ENCODE data around the gene COMMD8. TPM values are rescaled to one million over a fixed set of nuclear protein-coding genes. Genes with fewer than 3 reads are reported as not detected.
A peak's percentile ranks its signal among the peaks of the same experiment; 100 is the strongest.

Gene COMMD8
- polyA plus RNA-seq (2013, experiment 1 of 2): 14.9 TPM
- 14.8 TPM for polyA plus RNA-seq (2013, experiment 2 of 2)

- under 1% methylated on average over 51 of the region's 51 CpGs for WGBS
- H3K9ac ChIP-seq (ENCODE audit: low read depth, low read length): peak within 1 kb of the TSS; percentile 64
- no peaks in the 10 kb centered on the region for H3K27me3 ChIP-seq (ENCODE audit: insufficient read depth, low read length)
- no peaks in the 10 kb centered on the region for H3K9me3 ChIP-seq (ENCODE audit: insufficient read depth, low read depth, low read length)
- H3K27ac ChIP-seq (ENCODE audit: low read depth, low read length): peak within 1 kb of the TSS; percentile 70; the same call in 1 of the 2 replicates
- peak within 1 kb of the TSS; percentile 77 for H3K4me3 ChIP-seq (ENCODE audit: low read length)
- H3K4me1 ChIP-seq (ENCODE audit: insufficient read depth, low read length): no peaks in the 10 kb centered on the region; the same call in 1 of the 2 replicates
- no peaks in the 10 kb centered on the region for H3K36me3 ChIP-seq (ENCODE audit: insufficient read depth, low read length)
Observed at GRCh38 chr4:47463235-47463956, at the start of gene COMMD8. TSS of gene COMMD8 (minus strand) at chr4:47463702. CDS start at chr4:47463651, 51 bp downstream.

GRCh38 chr4:47510506-47511143, 47.1 kb upstream of the COMMD8 start:
- Histone ChIP-seq H3K4me1 (ENCODE audit: insufficient read depth, low read length) (peaks cover 9% of the 10 kb centered on the region; the same call in 1 of the 2 replicates), H3K4me3 (ENCODE audit: low read length) (no peak overlapping the region), H3K9ac (ENCODE audit: low read depth, low read length) (no peak overlapping the region), H3K36me3 (ENCODE audit: insufficient read depth, low read length) (no peaks in the 10 kb centered on the region), H3K27ac (ENCODE audit: low read depth, low read length) (no peak overlapping the region), H3K9me3 (ENCODE audit: insufficient read depth, low read depth, low read length) (no peaks in the 10 kb centered on the region), H3K27me3 (ENCODE audit: insufficient read depth, low read length) (no peaks in the 10 kb centered on the region)
- 66% methylated on average over 1 of the region's 2 CpGs for WGBS

- WGBS: no CpG with 5 or more reads among the region's 3 CpGs
Observed at GRCh38 chr4:47505666-47506065, 42.2 kb upstream of the COMMD8 start.

GRCh38 chr4:47505147-47505546, 41.6 kb upstream of the COMMD8 start:
- no peak overlapping the region for H3K27ac ChIP-seq (ENCODE audit: low read depth, low read length)
- H3K27me3 ChIP-seq (ENCODE audit: insufficient read depth, low read length): no peaks in the 10 kb centered on the region
- H3K9ac ChIP-seq (ENCODE audit: low read depth, low read length): no peak overlapping the region
- no peak overlapping the region for H3K4me3 ChIP-seq (ENCODE audit: low read length)
- WGBS: 95% methylated on average over 3 of the region's 3 CpGs
- no peaks in the 10 kb centered on the region for H3K36me3 ChIP-seq (ENCODE audit: insufficient read depth, low read length)
- H3K9me3 ChIP-seq (ENCODE audit: insufficient read depth, low read depth, low read length): no peaks in the 10 kb centered on the region
- H3K4me1 ChIP-seq (ENCODE audit: insufficient read depth, low read length): peaks cover 9% of the 10 kb centered on the region; the same call in 1 of the 2 replicates

More at GRCh38 chr4:47505666-47506065, 42.2 kb upstream of the COMMD8 start:
- Histone ChIP-seq H3K4me1 (ENCODE audit: insufficient read depth, low read length) (peaks cover 9% of the 10 kb centered on the region; the same call in 1 of the 2 replicates), H3K9ac (ENCODE audit: low read depth, low read length) (no peak overlapping the region), H3K27ac (ENCODE audit: low read depth, low read length) (no peak overlapping the region), H3K9me3 (ENCODE audit: insufficient read depth, low read depth, low read length) (no peaks in the 10 kb centered on the region), H3K4me3 (ENCODE audit: low read length) (no peak overlapping the region), H3K27me3 (ENCODE audit: insufficient read depth, low read length) (no peaks in the 10 kb centered on the region), H3K36me3 (ENCODE audit: insufficient read depth, low read length) (no peaks in the 10 kb centered on the region)

- 61% methylated on average over 3 of the region's 3 CpGs for WGBS
- no peaks in the 10 kb centered on the region for H3K4me1 ChIP-seq (ENCODE audit: insufficient read depth, low read length)
- H3K9me3 ChIP-seq (ENCODE audit: insufficient read depth, low read depth, low read length): no peaks in the 10 kb centered on the region
- H3K27ac ChIP-seq (ENCODE audit: low read depth, low read length): no peak overlapping the region
- H3K27me3 ChIP-seq (ENCODE audit: insufficient read depth, low read length): no peaks in the 10 kb centered on the region
- H3K36me3 ChIP-seq (ENCODE audit: insufficient read depth, low read length): no peaks in the 10 kb centered on the region
- no peak overlapping the region for H3K4me3 ChIP-seq (ENCODE audit: low read length)
- no peak overlapping the region for H3K9ac ChIP-seq (ENCODE audit: low read depth, low read length)
Observed at GRCh38 chr4:47500776-47501175, 37.3 kb upstream of the COMMD8 start.

GRCh38 chr4:47499700-47500099, 36.2 kb upstream of the COMMD8 start:
- H3K27ac ChIP-seq (ENCODE audit: low read depth, low read length): no peak overlapping the region
- no CpG with 5 or more reads among the region's 2 CpGs for WGBS

GRCh38 chr4:47498899-47499298, 35.4 kb upstream of the COMMD8 start:
- Histone ChIP-seq H3K27me3 (ENCODE audit: insufficient read depth, low read length) (no peaks in the 10 kb centered on the region), H3K4me1 (ENCODE audit: insufficient read depth, low read length) (no peaks in the 10 kb centered on the region), H3K27ac (ENCODE audit: low read depth, low read length) (no peak overlapping the region), H3K9ac (ENCODE audit: low read depth, low read length) (no peak overlapping the region), H3K9me3 (ENCODE audit: insufficient read depth, low read depth, low read length) (no peaks in the 10 kb centered on the region), H3K4me3 (ENCODE audit: low read length) (no peak overlapping the region), H3K36me3 (ENCODE audit: insufficient read depth, low read length) (no peaks in the 10 kb centered on the region)
- WGBS: 83% methylated on average over 6 of the region's 6 CpGs

More at GRCh38 chr4:47499700-47500099, 36.2 kb upstream of the COMMD8 start:
- Histone ChIP-seq H3K27me3 (ENCODE audit: insufficient read depth, low read length) (no peaks in the 10 kb centered on the region), H3K4me3 (ENCODE audit: low read length) (no peak overlapping the region), H3K36me3 (ENCODE audit: insufficient read depth, low read length) (no peaks in the 10 kb centered on the region), H3K9ac (ENCODE audit: low read depth, low read length) (no peak overlapping the region), H3K4me1 (ENCODE audit: insufficient read depth, low read length) (no peaks in the 10 kb centered on the region), H3K9me3 (ENCODE audit: insufficient read depth, low read depth, low read length) (no peaks in the 10 kb centered on the region)

- no peak overlapping the region for H3K27ac ChIP-seq (ENCODE audit: low read depth, low read length)
- no peaks in the 10 kb centered on the region for H3K36me3 ChIP-seq (ENCODE audit: insufficient read depth, low read length)
- H3K4me3 ChIP-seq (ENCODE audit: low read length): no peak overlapping the region
- H3K4me1 ChIP-seq (ENCODE audit: insufficient read depth, low read length): no peaks in the 10 kb centered on the region
- WGBS: 67% methylated on average over 3 of the region's 4 CpGs
- H3K9me3 ChIP-seq (ENCODE audit: insufficient read depth, low read depth, low read length): no peaks in the 10 kb centered on the region
- H3K9ac ChIP-seq (ENCODE audit: low read depth, low read length): no peak overlapping the region
- no peaks in the 10 kb centered on the region for H3K27me3 ChIP-seq (ENCODE audit: insufficient read depth, low read length)
Observed at GRCh38 chr4:47494124-47494430, 30.6 kb upstream of the COMMD8 start.

- 91% methylated on average over 2 of the region's 3 CpGs for WGBS
- Histone ChIP-seq H3K4me1 (ENCODE audit: insufficient read depth, low read length) (no peaks in the 10 kb centered on the region), H3K9ac (ENCODE audit: low read depth, low read length) (no peak overlapping the region), H3K36me3 (ENCODE audit: insufficient read depth, low read length) (no peaks in the 10 kb centered on the region), H3K27me3 (ENCODE audit: insufficient read depth, low read length) (no peaks in the 10 kb centered on the region), H3K9me3 (ENCODE audit: insufficient read depth, low read depth, low read length) (no peaks in the 10 kb centered on the region), H3K27ac (ENCODE audit: low read depth, low read length) (no peak overlapping the region), H3K4me3 (ENCODE audit: low read length) (no peak overlapping the region)
Observed at GRCh38 chr4:47493238-47494123, 30.0 kb upstream of the COMMD8 start.

GRCh38 chr4:47490550-47490949, 27.0 kb upstream of the COMMD8 start:
- Histone ChIP-seq H3K36me3 (ENCODE audit: insufficient read depth, low read length) (no peaks in the 10 kb centered on the region), H3K27me3 (ENCODE audit: insufficient read depth, low read length) (peaks cover 9% of the 10 kb centered on the region), H3K9me3 (ENCODE audit: insufficient read depth, low read depth, low read length) (no peaks in the 10 kb centered on the region), H3K4me1 (ENCODE audit: insufficient read depth, low read length) (peaks cover 6% of the 10 kb centered on the region), H3K27ac (ENCODE audit: low read depth, low read length) (no peak overlapping the region), H3K4me3 (ENCODE audit: low read length) (no peak overlapping the region), H3K9ac (ENCODE audit: low read depth, low read length) (no peak overlapping the region)
- 56% methylated on average over 4 of the region's 4 CpGs for WGBS

- Histone ChIP-seq H3K27ac (ENCODE audit: low read depth, low read length) (no peak overlapping the region), H3K4me3 (ENCODE audit: low read length) (no peak overlapping the region), H3K4me1 (ENCODE audit: insufficient read depth, low read length) (peaks cover 8% of the 10 kb centered on the region), H3K36me3 (ENCODE audit: insufficient read depth, low read length) (no peaks in the 10 kb centered on the region), H3K9me3 (ENCODE audit: insufficient read depth, low read depth, low read length) (no peaks in the 10 kb centered on the region), H3K9ac (ENCODE audit: low read depth, low read length) (no peak overlapping the region), H3K27me3 (ENCODE audit: insufficient read depth, low read length) (peaks cover 9% of the 10 kb centered on the region)
- 50% methylated on average over 2 of the region's 3 CpGs for WGBS
Observed at GRCh38 chr4:47488706-47489105, 25.2 kb upstream of the COMMD8 start.

All from HUES64 (cell line).